ENCODE data around the gene GCNT4.

- no peak for TF ChIP-seq CTCF (IDR thresholded peaks at IDR 0.05)
- TF ChIP-seq POLR2A (IDR thresholded peaks at IDR 0.05), result no peak
Measured at GRCh38 chr5:75017971-75018370, 34.4 kb downstream of the GCNT4 start.

All from Peyer's patch (tissue), 4 donors.